HepG2 (cell line): ENCODE results near the gene SHQ1. TPM values are rescaled to one million over a fixed set of nuclear protein-coding genes. Genes with fewer than 3 reads are reported as not detected.

Experiments
- ATF7 ChIP-seq, 2 experiments: fragments of 450-650 bp in 1 of 2; sonication (generic) in 1 of 2; formaldehyde crosslinking in 1 of 2; IDR thresholded peaks; 2 replicates each; pipeline versions ENCODE4 v1.4.0 to v1.6.1; 2016 to 2020; ENCODE audit warnings: antibody characterized with exemption in 1 of 2, mild to moderate bottlenecking in 1 of 2, missing genetic modification reagents in 1 of 2
- FOXO1 ChIP-seq: sonication (generic); formaldehyde crosslinking; IDR thresholded peaks from 2 replicates; pipeline ENCODE4 v1.4.0; 2020; ENCODE audit warnings: missing genetic modification reagents
- GATAD2A ChIP-seq: IDR thresholded peaks from 2 replicates; pipeline ENCODE4 v1.6.1; 2016
- HOXD1 ChIP-seq: sonication (generic); formaldehyde crosslinking; IDR thresholded peaks from 2 replicates; pipeline ENCODE4 v1.5.0; 2020; ENCODE audit warnings: missing genetic modification reagents
- NFKBIZ ChIP-seq: IDR thresholded peaks from 2 replicates; pipeline ENCODE4 v1.6.1; 2018; ENCODE audit warnings: missing genetic modification reagents, missing compliant biosample characterization
- NR2F2 ChIP-seq: IDR thresholded peaks from 2 replicates; pipeline ENCODE4 v1.6.1; 2012; ENCODE audit warnings: low read depth, inconsistent platforms, borderline replicate concordance
- ZBTB1 ChIP-seq: sonication (generic); formaldehyde crosslinking; IDR thresholded peaks from 2 replicates; pipeline ENCODE4 v1.4.0; 2020; ENCODE audit warnings: missing genetic modification reagents, borderline replicate concordance
- ZHX2 ChIP-seq, 2 experiments: sonication (generic) in 1 of 2; formaldehyde crosslinking in 1 of 2; IDR thresholded peaks; 2 replicates each; pipeline versions ENCODE4 v1.6.1 to v1.9.0; 2014 to 2022; ENCODE audit warnings: antibody characterized with exemption in 1 of 2, borderline replicate concordance in 1 of 2, inconsistent platforms in 1 of 2, low read depth in 1 of 2, missing genetic modification reagents in 1 of 2
- ZNF318 ChIP-seq: sonication (generic); formaldehyde crosslinking; IDR thresholded peaks from 2 replicates; pipeline ENCODE4 v1.4.0; 2020; ENCODE audit warnings: mild to moderate bottlenecking, missing genetic modification reagents
- ZNF512B ChIP-seq: sonication (generic); formaldehyde crosslinking; IDR thresholded peaks from 2 replicates; pipeline ENCODE4 v1.5.1; 2020; ENCODE audit warnings: missing genetic modification reagents, mild to moderate bottlenecking, borderline replicate concordance
- polyA plus RNA-seq, 8 experiments: library from polyadenylated mRNA; depleted of rRNA in 3 of 8; stranded (reverse) in 7 of 8; unstranded in 1 of 8; fragments of >200 nt; fragmentation: Illumina TruSeq in 4 of 8; extraction: Trizol in 4 of 8; gene quantifications; 2 replicates each; pipeline versions ENCODE4 v1.2.1 to v1.2.3, GENCODE V29; 2011 to 2016; ENCODE audit warnings: low read depth in 4 of 8, missing spikeins in 1 of 8, mixed read lengths in 1 of 8; ENCODE audit not compliant: insufficient read depth in 1 of 8
- total RNA-seq, 5 experiments: library from RNA; depleted of rRNA; stranded (reverse); fragments of >200 nt; fragmentation: Illumina TruSeq; extraction: Trizol; gene quantifications; 2 replicates each; pipeline ENCODE4 v1.2.3, GENCODE V29; 2016; ENCODE audit warnings: low read depth in 1 of 5

SHQ1 gene
- total and polyA plus RNA-seq, 2 of the 13 experiments (the other 11 are each of a cell fraction or from before 2014, with no cell fraction given): 5.5 to 20.3 TPM

- no peak for TF ChIP-seq ZHX2 (IDR thresholded peaks at IDR 0.05; ENCODE audit: low read depth)
- TF ChIP-seq ZHX2 (CRISPR knock-in tag; IDR thresholded peaks at IDR 0.05; ENCODE audit: borderline replicate concordance): no peak
- peak; percentile 56 for TF ChIP-seq GATAD2A
- TF ChIP-seq ZNF512B (CRISPR knock-in tag): no peak
- TF ChIP-seq ZBTB1 (CRISPR knock-in tag): no peak
- TF ChIP-seq HOXD1 (CRISPR knock-in tag): no peak
- no peak for TF ChIP-seq ZNF318
- TF ChIP-seq ATF7 (IDR thresholded peaks at IDR 0.05): no peak
- TF ChIP-seq ATF7 (CRISPR knock-in tag; IDR thresholded peaks at IDR 0.05): no peak
- peak; percentile 78 for TF ChIP-seq NR2F2
- TF ChIP-seq FOXO1 (CRISPR knock-in tag): peak; percentile 48; the same call in 1 of the 2 replicates
- no peak for TF ChIP-seq NFKBIZ (CRISPR knock-in tag)
These were observed 145.9 kb downstream of the SHQ1 start (continued) for GRCh38 chr3:72702390-72702789.
